HG03039 (cell line): ENCODE results near the gene SRF.

Experiments used
- ATAC-seq: cut with Tn5 transposase; IDR thresholded peaks from one replicate; pipeline ENCODE4 v1.9.1; 2021; ENCODE audit warnings: mild to moderate bottlenecking, moderate library complexity; ENCODE audit not compliant: unreplicated experiment

Gene SRF

DNA sequence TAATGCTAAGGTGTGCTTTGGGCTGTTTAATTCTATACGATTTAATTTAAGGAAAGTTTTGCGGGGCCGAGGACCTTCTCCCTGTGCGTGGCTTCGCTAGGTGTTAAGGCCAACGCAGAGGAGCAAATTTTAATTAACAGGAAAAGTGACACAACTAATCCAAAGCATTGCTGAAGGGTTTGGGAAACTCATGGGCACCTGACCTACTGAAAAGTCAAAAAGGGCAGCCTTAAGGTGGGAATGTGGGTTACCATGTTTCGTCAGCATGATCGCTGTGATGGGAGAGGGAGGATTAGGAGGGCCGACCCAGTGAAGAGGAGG, 10.5 kb downstream of the SRF start:
- ATAC-seq, result no peak

GRCh38 chr6:43181942-43182860, 11.1 kb downstream of the SRF start, which contains the start of gene CUL9:
Gene CUL9, plus strand, starts transcription at chr6:43182196. Its CDS starts 2,115 bp downstream, at chr6:43184311.
- ATAC-seq, result peak; percentile 80

GRCh38 chr6:43183441-43183840, 12.4 kb downstream of the SRF start:
- no peak for ATAC-seq

DNA sequence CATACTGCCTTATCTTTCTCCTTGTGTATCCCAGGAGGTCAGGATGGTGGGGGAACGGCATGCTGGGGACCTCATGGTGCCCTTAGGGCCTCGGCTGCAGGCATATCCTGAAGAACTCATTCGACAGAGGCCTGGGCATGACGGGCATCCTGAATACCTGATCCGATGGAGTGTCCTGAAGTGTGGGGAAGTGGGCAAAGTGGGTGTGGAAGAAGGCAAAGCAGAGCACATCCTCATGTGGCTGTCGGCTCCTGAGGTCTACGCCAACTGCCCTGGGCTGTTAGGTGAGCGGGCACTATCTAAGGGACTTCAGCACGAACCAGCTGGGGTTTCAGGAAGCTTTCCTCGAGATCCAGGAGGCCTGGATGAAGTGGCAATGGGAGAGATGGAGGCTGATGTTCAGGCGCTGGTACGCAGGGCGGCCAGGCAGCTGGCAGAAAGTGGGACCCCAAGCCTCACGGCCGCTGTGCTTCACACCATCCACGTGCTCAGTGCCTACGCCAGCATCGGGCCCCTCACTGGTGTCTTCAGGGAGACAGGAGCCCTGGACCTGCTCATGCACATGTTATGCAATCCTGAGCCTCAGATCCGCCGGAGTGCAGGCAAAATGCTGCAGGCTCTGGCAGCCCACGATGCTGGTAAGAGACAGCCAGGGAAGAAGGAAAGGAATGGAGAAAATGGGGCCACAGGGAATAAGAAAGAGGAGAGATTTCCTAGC, 13.4 kb downstream of the SRF start:
- no peak for ATAC-seq

DNA sequence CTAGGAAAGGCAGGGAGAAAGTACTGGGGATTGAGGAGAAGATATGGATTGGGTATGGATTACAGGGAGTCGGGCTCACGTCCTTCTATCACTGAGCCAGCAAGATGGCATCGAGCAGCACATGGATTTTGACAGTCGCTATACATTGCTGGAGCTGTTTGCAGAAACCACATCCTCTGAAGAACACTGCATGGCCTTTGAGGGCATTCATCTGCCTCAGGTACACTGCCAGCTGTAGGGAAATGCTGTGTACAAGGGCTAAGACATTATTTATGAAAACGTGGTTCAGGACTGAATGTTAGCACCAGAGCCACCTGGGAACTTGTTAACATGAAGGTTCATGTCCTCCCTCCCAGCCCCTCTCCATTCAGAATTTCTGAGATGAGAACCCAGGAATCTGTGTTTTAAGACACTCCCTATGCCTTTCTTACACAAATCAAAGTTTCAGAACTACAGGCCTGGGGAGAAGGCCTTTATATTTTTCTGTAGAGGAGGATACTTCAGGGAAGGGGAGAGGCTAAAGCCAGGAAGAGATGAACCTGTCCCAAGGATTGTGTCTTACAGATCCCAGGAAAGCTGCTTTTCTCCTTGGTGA, 14.4 kb downstream of the SRF start:
- ATAC-seq, result no peak

DNA sequence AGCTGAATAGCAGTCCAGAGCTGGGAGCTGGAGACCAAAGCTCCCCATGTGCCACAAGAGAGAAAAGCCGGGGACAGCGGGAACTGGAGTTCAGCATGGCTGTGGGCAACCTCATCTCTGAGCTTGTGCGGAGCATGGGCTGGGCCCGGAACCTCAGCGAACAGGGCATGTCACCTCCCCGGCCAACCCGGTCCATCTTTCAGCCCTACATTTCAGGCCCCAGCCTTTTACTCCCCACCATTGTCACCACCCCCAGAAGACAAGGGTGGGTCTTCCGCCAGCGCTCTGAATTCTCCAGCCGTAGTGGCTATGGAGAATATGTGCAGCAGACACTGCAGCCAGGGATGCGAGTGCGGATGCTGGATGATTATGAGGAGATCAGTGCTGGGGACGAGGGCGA, 14.9 kb downstream of the SRF start:
- ATAC-seq, result no peak

DNA sequence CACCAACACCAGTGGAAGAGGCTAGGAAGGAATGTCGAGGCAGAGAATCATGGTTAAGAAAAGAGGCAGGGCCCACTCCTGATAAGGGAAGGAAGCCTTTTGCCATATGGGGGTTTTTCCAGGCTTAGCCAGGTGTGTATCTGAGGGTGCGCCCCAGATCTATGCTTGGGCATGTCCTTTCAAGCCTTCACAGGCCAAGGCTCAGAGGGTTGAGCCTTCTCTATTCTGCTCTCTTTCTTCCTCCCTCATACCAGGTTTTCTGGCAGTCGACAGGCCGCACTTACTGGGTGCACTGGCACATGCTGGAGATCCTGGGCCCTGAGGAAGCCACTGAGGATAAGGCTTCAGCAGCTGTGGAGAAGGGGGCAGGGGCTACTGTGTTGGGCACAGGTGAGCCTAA, 15.6 kb downstream of the SRF start:
- no peak for ATAC-seq

DNA sequence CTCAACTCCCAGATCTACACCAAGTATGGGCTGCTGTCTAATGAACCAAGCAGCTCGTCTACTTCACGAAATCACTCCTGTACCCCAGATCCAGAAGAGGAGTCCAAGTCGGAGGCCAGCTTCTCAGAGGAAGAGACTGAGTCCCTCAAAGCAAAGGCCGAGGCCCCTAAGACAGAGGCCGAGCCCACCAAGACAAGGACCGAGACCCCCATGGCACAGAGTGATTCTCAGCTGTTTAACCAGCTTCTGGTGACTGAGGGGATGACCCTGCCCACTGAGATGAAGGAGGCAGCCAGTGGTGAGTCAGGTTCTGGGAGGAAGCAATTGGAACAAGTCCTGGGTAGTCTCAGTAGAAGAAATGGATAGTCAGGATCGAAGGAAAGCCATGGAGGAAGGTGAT, 16.8 kb downstream of the SRF start:
- ATAC-seq, result no peak

GRCh38 chr6:43188426-43188825, 17.4 kb downstream of the SRF start:
- no peak for ATAC-seq

DNA sequence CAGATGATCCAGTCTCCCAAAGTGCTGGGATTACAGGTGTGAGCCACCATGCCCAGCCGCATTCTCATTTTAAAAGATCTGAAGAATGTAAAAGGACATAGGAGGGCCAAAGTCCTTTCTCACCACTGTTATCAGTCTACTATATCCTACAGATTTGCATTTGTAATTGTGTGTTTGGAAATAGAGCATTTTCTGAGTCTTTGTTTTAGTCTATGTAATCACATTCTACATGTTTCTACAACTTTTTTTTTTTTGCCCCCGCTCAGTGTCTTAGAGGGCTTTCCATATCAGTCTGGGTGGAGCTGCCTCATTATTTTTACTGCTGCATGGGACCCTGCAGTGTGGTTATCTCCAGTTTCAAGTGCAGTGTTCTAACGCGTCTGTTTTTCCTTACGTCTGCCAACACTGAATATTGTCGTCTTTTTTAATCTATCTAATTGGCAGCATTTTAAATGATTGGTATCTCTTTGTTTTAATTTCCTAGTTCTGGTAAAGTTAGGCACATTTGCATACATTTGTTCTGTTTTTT, 18.8 kb downstream of the SRF start:
- ATAC-seq, result no peak

DNA sequence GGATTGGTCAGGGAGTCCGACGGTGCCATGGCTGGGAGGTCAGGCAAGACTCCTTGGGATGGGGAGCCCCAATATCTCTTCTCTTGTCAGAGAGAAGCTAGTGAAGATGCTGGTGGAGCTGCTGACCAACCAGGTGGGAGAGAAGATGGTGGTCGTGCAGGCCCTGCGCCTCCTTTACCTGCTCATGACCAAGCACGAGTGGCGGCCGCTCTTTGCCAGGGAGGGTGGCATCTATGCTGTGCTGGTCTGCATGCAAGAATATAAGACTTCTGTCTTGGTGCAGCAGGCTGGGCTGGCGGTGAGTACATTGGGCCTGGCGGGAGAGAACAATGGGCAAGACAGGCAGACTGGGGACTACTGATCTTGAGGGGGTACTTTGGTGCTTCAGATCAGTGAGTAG, 21.8 kb downstream of the SRF start:
- no peak for ATAC-seq

GRCh38 chr6:43193929-43194328, 22.9 kb downstream of the SRF start:
- no peak for ATAC-seq

DNA sequence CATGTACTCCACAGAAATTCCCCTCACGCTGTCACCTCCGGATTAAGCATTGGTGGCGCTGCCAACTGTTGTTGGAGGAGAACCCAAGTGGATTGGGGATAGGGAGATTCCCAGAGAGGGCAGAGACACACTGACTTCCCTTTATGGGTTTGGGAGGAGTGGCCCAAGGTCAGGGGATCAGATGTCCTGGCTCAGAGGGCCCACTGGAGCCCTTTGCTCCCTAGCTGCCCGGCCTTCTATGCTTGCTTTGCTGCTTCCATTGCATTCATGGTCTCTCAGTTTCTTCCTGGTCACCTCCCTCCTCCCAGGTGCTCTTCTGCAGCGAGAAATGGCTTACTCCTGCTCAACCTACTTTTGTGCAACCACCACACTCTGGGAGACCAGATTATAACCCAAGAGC, 25.3 kb downstream of the SRF start:
- ATAC-seq, result no peak

- ATAC-seq, result no peak
Measured at GRCh38 chr6:43199912-43200311, 28.8 kb downstream of the SRF start.

DNA sequence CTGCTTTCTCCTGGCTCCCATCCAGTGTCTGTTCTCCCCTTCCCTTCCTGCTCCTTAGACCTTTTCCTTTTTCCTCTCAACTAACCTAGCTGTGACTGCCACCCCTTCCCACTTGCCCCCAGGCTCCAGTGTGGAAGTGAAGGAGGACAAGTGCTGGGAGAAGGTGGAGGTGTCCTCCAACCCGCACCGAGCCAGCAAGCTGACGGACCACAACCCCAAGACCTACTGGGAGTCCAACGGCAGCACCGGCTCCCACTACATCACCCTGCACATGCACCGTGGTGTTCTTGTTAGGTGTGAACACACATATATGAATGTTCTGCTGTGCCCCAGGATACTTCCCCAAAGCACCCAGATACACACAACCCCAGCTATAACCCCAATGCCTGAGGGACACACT, 29.5 kb downstream of the SRF start:
- no peak for ATAC-seq

- ATAC-seq, result no peak
Measured at GRCh38 chr6:43202451-43202850, 31.4 kb downstream of the SRF start.

GRCh38 chr6:43203029-43203717, 32.1 kb downstream of the SRF start:
- no peak for ATAC-seq

DNA sequence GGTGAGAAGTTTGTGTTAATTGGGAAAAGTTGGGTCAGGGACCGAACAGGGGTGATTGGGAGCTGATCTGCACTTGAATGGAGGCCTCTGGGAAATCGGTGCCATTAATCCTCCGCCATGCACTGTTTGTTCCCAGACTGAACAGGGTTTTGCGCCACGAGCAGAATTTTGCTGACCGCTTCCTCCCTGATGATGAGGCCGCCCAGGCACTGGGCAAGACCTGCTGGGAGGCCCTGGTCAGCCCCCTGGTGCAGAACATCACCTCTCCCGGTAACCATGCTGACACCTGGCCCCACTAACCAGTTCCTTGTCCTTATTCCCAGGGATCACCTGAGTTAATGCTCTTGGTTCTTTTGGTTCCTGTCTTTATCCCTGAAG, 32.6 kb downstream of the SRF start:
- ATAC-seq, result no peak

- no peak for ATAC-seq
Measured at GRCh38 chr6:43204271-43205105, 33.4 kb downstream of the SRF start.

DNA sequence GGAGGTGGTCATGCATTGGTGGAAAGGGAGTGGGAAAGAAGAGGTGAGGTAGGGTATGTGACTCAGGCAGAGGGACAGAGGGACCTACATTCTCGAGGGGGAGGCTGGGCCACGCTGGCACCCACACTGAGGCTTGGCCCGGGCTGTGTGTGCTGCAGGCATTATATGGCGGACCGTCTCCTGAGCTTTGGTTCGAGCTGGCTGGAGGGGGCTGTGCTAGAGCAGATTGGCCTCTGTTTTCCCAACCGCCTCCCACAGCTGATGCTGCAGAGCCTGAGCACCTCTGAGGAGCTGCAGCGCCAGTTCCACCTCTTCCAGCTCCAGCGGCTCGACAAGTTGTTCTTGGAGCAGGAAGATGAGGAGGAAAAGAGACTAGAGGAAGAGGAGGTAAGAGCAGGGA, 34.8 kb downstream of the SRF start:
- no peak for ATAC-seq
